Endodermal cell (in vitro differentiated cells): ENCODE measurements around the gene CDH19. TPM values are rescaled to one million over a fixed set of nuclear protein-coding genes. Genes with fewer than 3 reads are reported as not detected.

Experiments
- DNase-seq: peaks from one replicate; pipeline ENCODE4 v3.0.0-alpha.2; 2017
- H3K27ac ChIP-seq: 2 replicates; pipeline ENCODE4 v1.5.1; 2013; ENCODE audit warnings: mild to moderate bottlenecking, low read depth, low read length, moderate library complexity
- H3K27me3 ChIP-seq: 2 replicates; pipeline ENCODE4 v1.6.1; 2013; ENCODE audit warnings: mild to moderate bottlenecking, low read length, moderate library complexity; ENCODE audit not compliant: insufficient read depth, control insufficient read depth, poor library complexity, severe bottlenecking
- H3K36me3 ChIP-seq: 2 replicates; pipeline ENCODE4 v1.7.0; 2013; ENCODE audit warnings: mild to moderate bottlenecking, low read length, moderate library complexity; ENCODE audit not compliant: control insufficient read depth, insufficient read depth
- H3K4me1 ChIP-seq: one replicate; pipeline ENCODE4 v1.7.0; 2013; ENCODE audit warnings: low read length; ENCODE audit not compliant: control insufficient read depth, insufficient read depth
- H3K4me3 ChIP-seq: 2 replicates; pipeline ENCODE4 v1.5.1; 2013; ENCODE audit warnings: mild to moderate bottlenecking, low read length, moderate library complexity
- H3K9ac ChIP-seq: 2 replicates; pipeline ENCODE4 v1.6.1; 2013; ENCODE audit warnings: mild to moderate bottlenecking, low read length, moderate library complexity; ENCODE audit not compliant: poor library complexity, severe bottlenecking; ENCODE audit errors: extremely low read depth
- H3K9me3 ChIP-seq: 2 replicates; pipeline ENCODE4 v1.6.1; 2013; ENCODE audit warnings: mild to moderate bottlenecking, low read length, moderate library complexity; ENCODE audit not compliant: control insufficient read depth
- H3K27ac Mint-ChIP-seq: 2 replicates; pipeline ENCODE4 v1.8.0; 2020; ENCODE audit warnings: mixed read lengths
- H3K27me3 Mint-ChIP-seq: 2 replicates; pipeline ENCODE4 v1.8.0; 2021; ENCODE audit warnings: mild to moderate bottlenecking, mixed read lengths; ENCODE audit not compliant: insufficient read depth
- H3K36me3 Mint-ChIP-seq: 2 replicates; pipeline ENCODE4 v1.8.0; 2020; ENCODE audit warnings: low read depth, mixed read lengths
- H3K4me1 Mint-ChIP-seq: 2 replicates; pipeline ENCODE4 v1.8.0; 2020; ENCODE audit warnings: mixed read lengths
- H3K4me3 Mint-ChIP-seq: 2 replicates; pipeline ENCODE4 v1.8.0; 2020; ENCODE audit warnings: mild to moderate bottlenecking, moderate library complexity, mixed read lengths
- H3K9me3 Mint-ChIP-seq: 2 replicates; pipeline ENCODE4 v1.8.0; 2020; ENCODE audit warnings: mild to moderate bottlenecking, mixed read lengths
- WGBS, 2 experiments: methylation state at CpG; one replicate each; pipeline versions ENCODE4 v1.1.5 to v1.1.7; 2013; ENCODE audit warnings: missing lambda C conversion rate in 2 of 2, mixed read lengths in 1 of 2; ENCODE audit not compliant: insufficient coverage in 1 of 2, insufficient read length in 1 of 2; 5-methylcytosine and 5-hydroxymethylcytosine counted together
- total RNA-seq, 2 donors: library from RNA; stranded (reverse); fragmentation: NEBNext Ultra II Directional in 1 of 2; extraction: Animal tissue kit (Norgen Biotek cat#: 25700) in 1 of 2; gene quantifications; 2 replicates in 1 of 2; 3 replicates in 1 of 2; pipeline ENCODE4 v1.2.1, GENCODE V29; 2021
- TF ChIP-seq, protein P1 (sequence below): fragments of 200-600 bp; sonication (generic); conservative IDR thresholded peaks from 2 replicates; pipeline ENCODE4 v1.5.0; 2021; ENCODE audit warnings: antibody characterized with exemption, mild to moderate bottlenecking

Gene CDH19
- total RNA-seq, 2 donors from 2014 or later, result not detected

GRCh38 chr18:66555585-66555984, 48.3 kb downstream of the CDH19 start:
- Histone ChIP-seq H3K9ac (no peak overlapping the region), H3K27ac (no peak overlapping the region), H3K27me3 (no peaks in the 10 kb centered on the region), H3K36me3 (no peaks in the 10 kb centered on the region), H3K9me3 (no peaks in the 10 kb centered on the region), H3K4me1 (no peaks in the 10 kb centered on the region), H3K4me3 (no peak overlapping the region)
- Mint-ChIP-seq H3K4me1 (peaks cover 2% of the 10 kb centered on the region), H3K36me3 (no peaks in the 10 kb centered on the region), H3K4me3 (no peak overlapping the region), H3K27me3 (no peaks in the 10 kb centered on the region), H3K27ac (no peak overlapping the region), H3K9me3 (no peaks in the 10 kb centered on the region)
- TF ChIP-seq, protein P1, sequence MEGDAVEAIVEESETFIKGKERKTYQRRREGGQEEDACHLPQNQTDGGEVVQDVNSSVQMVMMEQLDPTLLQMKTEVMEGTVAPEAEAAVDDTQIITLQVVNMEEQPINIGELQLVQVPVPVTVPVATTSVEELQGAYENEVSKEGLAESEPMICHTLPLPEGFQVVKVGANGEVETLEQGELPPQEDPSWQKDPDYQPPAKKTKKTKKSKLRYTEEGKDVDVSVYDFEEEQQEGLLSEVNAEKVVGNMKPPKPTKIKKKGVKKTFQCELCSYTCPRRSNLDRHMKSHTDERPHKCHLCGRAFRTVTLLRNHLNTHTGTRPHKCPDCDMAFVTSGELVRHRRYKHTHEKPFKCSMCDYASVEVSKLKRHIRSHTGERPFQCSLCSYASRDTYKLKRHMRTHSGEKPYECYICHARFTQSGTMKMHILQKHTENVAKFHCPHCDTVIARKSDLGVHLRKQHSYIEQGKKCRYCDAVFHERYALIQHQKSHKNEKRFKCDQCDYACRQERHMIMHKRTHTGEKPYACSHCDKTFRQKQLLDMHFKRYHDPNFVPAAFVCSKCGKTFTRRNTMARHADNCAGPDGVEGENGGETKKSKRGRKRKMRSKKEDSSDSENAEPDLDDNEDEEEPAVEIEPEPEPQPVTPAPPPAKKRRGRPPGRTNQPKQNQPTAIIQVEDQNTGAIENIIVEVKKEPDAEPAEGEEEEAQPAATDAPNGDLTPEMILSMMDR, result no peak
- WGBS, 2 experiments, result 85 to 94% methylated on average over 2 of the region's 2 CpGs
- no peak for DNase-seq

DNA sequence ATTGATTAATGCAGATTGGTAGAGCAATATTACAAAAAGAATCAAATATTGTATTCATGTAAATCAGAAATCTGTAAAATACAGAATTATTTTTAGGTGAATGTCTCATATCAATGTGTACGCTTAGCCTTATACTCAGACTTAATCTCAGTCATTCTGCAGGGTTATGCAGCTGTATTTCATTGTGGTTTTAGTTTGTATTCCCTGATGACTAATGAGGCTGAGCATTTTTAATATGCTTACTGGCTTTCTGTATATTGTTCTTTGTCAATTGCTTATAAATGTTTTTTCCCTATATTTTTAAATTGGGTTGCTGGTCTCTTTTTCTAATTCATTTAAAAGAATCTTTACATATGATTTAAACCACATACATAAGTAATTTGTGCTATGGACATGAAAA, 50.1 kb downstream of the CDH19 start:
- H3K9me3 ChIP-seq, result no peaks in the 10 kb centered on the region
- TF ChIP-seq, protein P1, result no peak
- no peaks in the 10 kb centered on the region for H3K4me1 Mint-ChIP-seq

DNA sequence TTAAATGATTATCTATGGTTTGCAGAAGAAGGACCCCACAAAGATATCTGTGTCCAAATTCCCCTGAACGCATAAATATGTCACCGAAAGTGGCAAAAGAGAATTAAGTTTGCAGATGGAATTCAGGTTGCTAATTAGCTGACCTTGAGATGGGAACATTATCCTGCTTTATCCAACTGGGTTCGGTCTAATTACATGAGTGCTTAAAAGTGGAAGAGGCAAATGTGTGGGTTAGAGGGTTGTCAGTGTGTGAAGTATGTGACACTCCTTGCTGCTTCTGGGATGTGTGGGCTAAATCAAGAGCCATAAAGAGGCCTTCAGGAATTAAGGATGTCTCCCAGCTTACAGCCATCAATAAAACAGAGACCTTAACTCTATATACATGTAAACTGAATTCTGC, 53.5 kb downstream of the CDH19 start:
- H3K36me3 ChIP-seq, result no peaks in the 10 kb centered on the region
- no peak for DNase-seq
- no peaks in the 10 kb centered on the region for H3K27me3 ChIP-seq
- H3K9ac ChIP-seq, result no peak overlapping the region
- H3K4me1 Mint-ChIP-seq, result no peaks in the 10 kb centered on the region
- H3K4me3 ChIP-seq, result no peak overlapping the region
- H3K27ac ChIP-seq, result no peak overlapping the region
- no peaks in the 10 kb centered on the region for H3K36me3 Mint-ChIP-seq
- H3K27me3 Mint-ChIP-seq, result no peaks in the 10 kb centered on the region
- H3K4me1 ChIP-seq, result no peaks in the 10 kb centered on the region
- no peaks in the 10 kb centered on the region for H3K9me3 ChIP-seq
- no peak overlapping the region for H3K4me3 Mint-ChIP-seq
- H3K27ac Mint-ChIP-seq, result no peak overlapping the region
- no peaks in the 10 kb centered on the region for H3K9me3 Mint-ChIP-seq
- TF ChIP-seq, protein P1, result no peak
- 90 to 93% methylated on average over 3 of the region's 3 CpGs for WGBS, 2 experiments

More for the DNA sequence above, 50.1 kb downstream of the CDH19 start:
- H3K4me3 Mint-ChIP-seq, result no peak overlapping the region
- no peaks in the 10 kb centered on the region for H3K27me3 ChIP-seq
- no peak overlapping the region for H3K27ac Mint-ChIP-seq
- no peak overlapping the region for H3K27ac ChIP-seq
- no peaks in the 10 kb centered on the region for H3K36me3 Mint-ChIP-seq
- no peak for DNase-seq
- no peaks in the 10 kb centered on the region for H3K9me3 Mint-ChIP-seq
- no peaks in the 10 kb centered on the region for H3K36me3 ChIP-seq
- H3K27me3 Mint-ChIP-seq, result no peaks in the 10 kb centered on the region
- H3K4me3 ChIP-seq, result no peak overlapping the region
- no CpG with 5 or more reads among the region's 1 CpG for WGBS, 2 experiments
- no peak overlapping the region for H3K9ac ChIP-seq
- no peaks in the 10 kb centered on the region for H3K4me1 ChIP-seq
